ENCODE results near the gene CLEC5A.

GRCh38 chr7:141920281-141920680, 26.5 kb downstream of the CLEC5A start:
- no peak for TF ChIP-seq CTCF (IDR thresholded peaks at IDR 0.05)
- TF ChIP-seq EP300 (IDR thresholded peaks at IDR 0.05), result no peak

Measured in esophagus muscularis mucosa (tissue), 3 donors.